Endothelial cell of umbilical vein (primary cell): ENCODE data around the gene VARS1.

Experiments
- EZH2 ChIP-seq: IDR thresholded peaks from 2 replicates; pipeline ENCODE4 v1.6.1; 2012; ENCODE audit warnings: borderline replicate concordance, low read depth, mild to moderate bottlenecking, moderate library complexity, low read length, inconsistent platforms; ENCODE audit not compliant: severe bottlenecking
- FOS ChIP-seq: IDR thresholded peaks from 2 replicates; pipeline ENCODE4 v1.6.1; 2011; ENCODE audit warnings: mild to moderate bottlenecking, low read length, moderate library complexity, borderline replicate concordance; ENCODE audit not compliant: insufficient read depth
- GATA2 ChIP-seq: IDR thresholded peaks from 2 replicates; pipeline ENCODE4 v1.7.0; 2011; ENCODE audit warnings: low read depth, mild to moderate bottlenecking, moderate library complexity, mixed read lengths, low read length; ENCODE audit not compliant: insufficient read length, insufficient read depth
- JUN ChIP-seq: IDR thresholded peaks from 2 replicates; pipeline ENCODE4 v1.6.1; 2011; ENCODE audit warnings: borderline replicate concordance, low read depth; ENCODE audit not compliant: insufficient read length, insufficient read depth
- MAX ChIP-seq: IDR thresholded peaks from 2 replicates; pipeline ENCODE4 v1.6.1; 2011; ENCODE audit not compliant: insufficient read depth, insufficient read length
- MYC ChIP-seq: IDR thresholded peaks from one replicate; pipeline ENCODE4 v1.6.1; 2011; ENCODE audit warnings: mild to moderate bottlenecking, low read depth, low read length
- POLR2A ChIP-seq: IDR thresholded peaks from 2 replicates; pipeline ENCODE4 v1.6.1; 2012; ENCODE audit warnings: low read depth, mild to moderate bottlenecking, control low read depth, low read length
- POLR2AphosphoS5 ChIP-seq: IDR thresholded peaks from 2 replicates; pipeline ENCODE4 v1.6.1; 2012; ENCODE audit warnings: low read depth, mild to moderate bottlenecking, control low read depth, low read length, moderate library complexity; ENCODE audit not compliant: insufficient read depth
- TF ChIP-seq, protein P1 (sequence below), 2 donors: IDR thresholded peaks; 1 replicate in 1 of 2; 2 replicates in 1 of 2; pipeline ENCODE4 v1.5.1; 2011; ENCODE audit warnings: low read length in 2 of 2, mild to moderate bottlenecking in 2 of 2, moderate library complexity in 2 of 2, control low read depth in 1 of 2, inconsistent platforms in 1 of 2, low read depth in 1 of 2; ENCODE audit not compliant: insufficient read depth in 1 of 2; ENCODE audit errors: extremely low read depth in 1 of 2

DNA sequence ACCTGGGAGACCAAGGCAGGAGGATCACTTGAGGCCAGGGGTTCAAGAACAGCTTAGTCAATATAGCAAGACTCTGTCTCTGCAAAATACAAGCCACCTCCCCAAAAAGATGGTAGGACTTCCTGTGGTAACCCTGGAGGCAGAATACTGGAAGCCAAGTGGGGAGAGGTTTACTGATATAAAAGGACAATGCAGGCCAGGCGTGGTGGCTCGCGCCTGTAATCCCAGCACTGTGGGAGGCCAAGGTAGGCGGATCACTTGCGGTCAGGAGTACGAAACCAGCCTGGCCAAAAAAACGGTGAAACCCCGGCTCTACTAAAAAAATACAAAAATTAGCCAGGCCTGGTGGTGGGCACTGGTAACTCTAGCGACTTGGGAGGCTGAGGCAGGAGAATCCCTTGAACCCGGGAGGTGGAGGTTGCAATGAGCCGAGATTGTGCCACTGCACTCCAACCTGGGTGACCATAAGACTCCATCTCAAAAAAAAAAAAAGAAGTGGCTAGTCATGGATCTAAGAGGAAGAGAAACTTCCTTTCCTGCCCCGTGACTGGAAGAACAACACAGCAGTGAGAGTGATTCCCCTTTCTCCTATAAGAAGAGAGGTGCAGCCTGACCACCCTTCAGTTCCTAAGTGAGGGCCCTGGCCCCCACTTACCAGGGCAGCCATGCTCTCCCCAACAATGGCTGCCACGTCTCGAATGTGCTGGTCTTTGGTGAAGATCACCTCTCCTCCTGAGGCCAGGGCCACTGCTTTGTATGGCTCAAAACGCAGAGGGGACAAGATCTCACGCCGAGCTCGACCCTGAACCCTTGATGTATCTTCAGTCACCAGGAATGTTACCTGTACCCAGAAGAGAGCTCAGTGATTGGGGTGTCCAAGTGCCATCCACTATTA lies 26.9 kb downstream of the VARS1 start:
- TF ChIP-seq FOS = no peak
- no peak for TF ChIP-seq POLR2A
- TF ChIP-seq, protein P1, sequence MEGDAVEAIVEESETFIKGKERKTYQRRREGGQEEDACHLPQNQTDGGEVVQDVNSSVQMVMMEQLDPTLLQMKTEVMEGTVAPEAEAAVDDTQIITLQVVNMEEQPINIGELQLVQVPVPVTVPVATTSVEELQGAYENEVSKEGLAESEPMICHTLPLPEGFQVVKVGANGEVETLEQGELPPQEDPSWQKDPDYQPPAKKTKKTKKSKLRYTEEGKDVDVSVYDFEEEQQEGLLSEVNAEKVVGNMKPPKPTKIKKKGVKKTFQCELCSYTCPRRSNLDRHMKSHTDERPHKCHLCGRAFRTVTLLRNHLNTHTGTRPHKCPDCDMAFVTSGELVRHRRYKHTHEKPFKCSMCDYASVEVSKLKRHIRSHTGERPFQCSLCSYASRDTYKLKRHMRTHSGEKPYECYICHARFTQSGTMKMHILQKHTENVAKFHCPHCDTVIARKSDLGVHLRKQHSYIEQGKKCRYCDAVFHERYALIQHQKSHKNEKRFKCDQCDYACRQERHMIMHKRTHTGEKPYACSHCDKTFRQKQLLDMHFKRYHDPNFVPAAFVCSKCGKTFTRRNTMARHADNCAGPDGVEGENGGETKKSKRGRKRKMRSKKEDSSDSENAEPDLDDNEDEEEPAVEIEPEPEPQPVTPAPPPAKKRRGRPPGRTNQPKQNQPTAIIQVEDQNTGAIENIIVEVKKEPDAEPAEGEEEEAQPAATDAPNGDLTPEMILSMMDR (IDR thresholded peaks at IDR 0.05; ENCODE audit: extremely low read depth in 1 of 2, insufficient read depth in 1 of 2, low read depth in 1 of 2, low read length in 2 of 2) = no peak
- TF ChIP-seq GATA2 = no peak
- no peak for TF ChIP-seq POLR2AphosphoS5
- no peak for TF ChIP-seq MAX
- no peak for TF ChIP-seq JUN
- TF ChIP-seq MYC = no peak
- no peak for TF ChIP-seq EZH2
